ENCODE measurements around the gene AMDHD2. TPM values are rescaled to one million over a fixed set of nuclear protein-coding genes. Genes with fewer than 3 reads are reported as not detected.

The AMDHD2 gene, protein sequence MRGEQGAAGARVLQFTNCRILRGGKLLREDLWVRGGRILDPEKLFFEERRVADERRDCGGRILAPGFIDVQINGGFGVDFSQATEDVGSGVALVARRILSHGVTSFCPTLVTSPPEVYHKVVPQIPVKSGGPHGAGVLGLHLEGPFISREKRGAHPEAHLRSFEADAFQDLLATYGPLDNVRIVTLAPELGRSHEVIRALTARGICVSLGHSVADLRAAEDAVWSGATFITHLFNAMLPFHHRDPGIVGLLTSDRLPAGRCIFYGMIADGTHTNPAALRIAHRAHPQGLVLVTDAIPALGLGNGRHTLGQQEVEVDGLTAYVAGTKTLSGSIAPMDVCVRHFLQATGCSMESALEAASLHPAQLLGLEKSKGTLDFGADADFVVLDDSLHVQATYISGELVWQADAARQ
- total RNA-seq = 10 to 100 TPM; 20.0 to 33.2 (median 26.4) TPM

DNA sequence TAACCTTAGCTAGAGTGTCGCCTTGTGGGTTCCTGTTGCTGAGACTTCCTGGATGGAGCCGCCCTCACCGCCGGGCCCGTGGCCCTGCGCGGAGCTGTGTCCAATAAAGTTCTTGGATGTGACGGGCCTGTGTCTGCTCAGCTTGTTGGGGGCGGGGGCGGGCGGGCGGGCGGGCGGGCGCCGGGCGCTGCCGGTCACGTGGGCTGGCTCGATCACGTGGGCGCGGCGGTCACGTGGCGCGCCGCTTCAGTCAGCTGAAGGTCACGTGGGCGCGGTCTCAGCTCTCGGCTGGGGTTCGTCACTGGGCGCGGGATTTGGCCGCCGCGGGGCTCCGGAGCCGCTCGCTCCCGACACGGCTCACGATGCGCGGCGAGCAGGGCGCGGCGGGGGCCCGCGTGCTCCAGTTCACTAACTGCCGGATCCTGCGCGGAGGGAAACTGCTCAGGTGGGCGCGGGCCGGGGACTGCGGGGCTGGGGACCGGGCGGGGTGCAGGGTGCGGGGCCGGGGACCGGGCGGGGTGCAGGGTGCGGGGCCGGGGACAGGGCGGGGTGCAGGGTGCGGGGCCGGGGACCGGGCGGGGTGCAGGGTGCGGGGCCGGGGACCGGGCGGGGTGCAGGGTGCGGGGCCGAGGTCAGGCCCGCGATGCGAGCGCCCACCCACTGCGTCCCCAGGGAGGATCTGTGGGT lies at the start of gene AMDHD2:
Gene AMDHD2 (plus strand): TSS at position 275 of the 687 bp plus-strand sequence. CDS start 88 bp downstream, at position 363.
- Histone ChIP-seq H3K4me1 (peaks cover 55 to 63% (median 60%) of the 10 kb centered on the region in 4 donors), H3K27ac (replicated peaks in 1 of 4) (peak within 1 kb of the TSS; percentile 92 to 100 (median 98)), H3K27me3 (no peaks in the 10 kb centered on the region), H3K9me3 (no peaks in the 10 kb centered on the region), H3K36me3 (peaks cover 0 to 43% (median 38%) of the 10 kb centered on the region in 4 donors), H3K4me3 (peak within 1 kb of the TSS; percentile 65 to 87 (median 73))
- intact Hi-C loops (cut with DNase I) = no loop called here
- WGBS = 0% methylated on average over 32 of the region's 83 CpGs
- TF ChIP-seq POLR2A (IDR thresholded peaks at IDR 0.05; ENCODE audit: low read depth) = no peak
- peak; percentile 83 to 93 for TF ChIP-seq POLR2AphosphoS5 (IDR thresholded peaks at IDR 0.05)
- peak; percentile 98 for DNase-seq (ENCODE audit: extremely low spot score)

DNA sequence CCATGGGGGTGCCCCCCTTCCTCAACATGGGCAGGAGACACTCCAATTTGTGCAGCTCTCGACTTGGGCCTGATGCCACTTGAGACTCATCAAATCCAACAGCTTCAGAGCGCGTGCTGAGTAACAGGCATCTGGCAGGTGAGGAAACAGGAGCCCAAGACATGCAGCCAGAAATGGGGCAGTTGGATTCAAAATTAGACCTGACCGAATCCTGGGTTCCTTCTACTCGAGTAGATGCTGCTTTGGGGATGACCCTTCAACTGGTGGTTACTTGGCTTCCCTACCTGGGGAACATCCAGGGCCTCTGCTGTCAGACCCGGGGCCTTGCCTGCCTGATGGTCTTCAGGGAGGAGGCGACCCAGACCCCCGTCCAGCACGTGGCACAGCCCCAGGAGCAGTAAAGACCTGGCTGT lies 49.6 kb upstream of the AMDHD2 start:
- intact Hi-C loops (cut with DNase I) = no loop called here
- H3K4me1 ChIP-seq = peaks cover 48 to 83% (median 68%) of the 10 kb centered on the region in 4 donors
- H3K4me3 ChIP-seq = peak overlapping the region in 3 of 4 donors; percentile 39 to 53 (median 43)
- 49% methylated on average over 2 of the region's 9 CpGs for WGBS
- TF ChIP-seq EP300 (IDR thresholded peaks at IDR 0.05) = no peak
- TF ChIP-seq, protein P1, sequence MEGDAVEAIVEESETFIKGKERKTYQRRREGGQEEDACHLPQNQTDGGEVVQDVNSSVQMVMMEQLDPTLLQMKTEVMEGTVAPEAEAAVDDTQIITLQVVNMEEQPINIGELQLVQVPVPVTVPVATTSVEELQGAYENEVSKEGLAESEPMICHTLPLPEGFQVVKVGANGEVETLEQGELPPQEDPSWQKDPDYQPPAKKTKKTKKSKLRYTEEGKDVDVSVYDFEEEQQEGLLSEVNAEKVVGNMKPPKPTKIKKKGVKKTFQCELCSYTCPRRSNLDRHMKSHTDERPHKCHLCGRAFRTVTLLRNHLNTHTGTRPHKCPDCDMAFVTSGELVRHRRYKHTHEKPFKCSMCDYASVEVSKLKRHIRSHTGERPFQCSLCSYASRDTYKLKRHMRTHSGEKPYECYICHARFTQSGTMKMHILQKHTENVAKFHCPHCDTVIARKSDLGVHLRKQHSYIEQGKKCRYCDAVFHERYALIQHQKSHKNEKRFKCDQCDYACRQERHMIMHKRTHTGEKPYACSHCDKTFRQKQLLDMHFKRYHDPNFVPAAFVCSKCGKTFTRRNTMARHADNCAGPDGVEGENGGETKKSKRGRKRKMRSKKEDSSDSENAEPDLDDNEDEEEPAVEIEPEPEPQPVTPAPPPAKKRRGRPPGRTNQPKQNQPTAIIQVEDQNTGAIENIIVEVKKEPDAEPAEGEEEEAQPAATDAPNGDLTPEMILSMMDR (IDR thresholded peaks at IDR 0.05) = no peak
- no peak for TF ChIP-seq POLR2A (IDR thresholded peaks at IDR 0.05; ENCODE audit: low read depth)
- TF ChIP-seq POLR2AphosphoS5 (IDR thresholded peaks at IDR 0.05) = no peak
- H3K36me3 ChIP-seq = no peaks in the 10 kb centered on the region
- no peaks in the 10 kb centered on the region for H3K9me3 ChIP-seq
- no peak overlapping the region for H3K27ac ChIP-seq (replicated peaks in 1 of 4)
- no peak for DNase-seq (ENCODE audit: extremely low spot score)
- peaks cover 17 to 68% (median 37%) of the 10 kb centered on the region in 4 donors for H3K27me3 ChIP-seq

DNA sequence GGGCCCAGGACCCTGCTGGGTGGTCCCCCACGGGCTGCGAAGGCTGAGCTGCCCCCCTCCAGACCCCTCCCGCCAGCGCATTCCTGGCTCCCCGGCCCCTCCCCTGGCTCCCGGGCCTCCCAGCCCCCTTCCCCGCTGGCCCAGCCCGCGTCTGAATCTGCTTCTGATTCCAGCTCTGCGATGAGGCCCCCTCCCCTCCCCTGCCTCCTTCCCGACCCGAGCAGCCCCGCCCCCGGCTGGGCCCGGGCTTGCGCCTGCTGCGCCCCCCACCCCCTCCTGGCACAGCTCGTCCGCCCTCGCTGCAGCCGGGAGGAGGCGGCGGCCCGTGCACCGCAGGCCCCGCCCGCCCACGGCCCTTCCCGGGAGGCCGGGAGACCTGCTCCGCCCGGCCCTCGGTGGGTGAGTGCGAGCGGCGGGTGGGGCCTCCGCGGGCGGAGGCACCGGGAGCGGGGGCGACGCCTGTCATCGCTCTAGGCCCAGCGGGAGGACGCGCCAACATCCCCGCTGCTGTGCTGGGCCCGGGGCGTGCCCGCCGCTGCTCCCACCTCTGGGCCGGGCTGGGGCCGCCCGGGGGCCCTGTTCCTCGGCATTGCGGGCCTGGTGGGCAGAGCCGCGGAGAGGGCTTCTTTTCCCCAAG lies 49.0 kb upstream of the AMDHD2 start, which contains the start of gene NTN3:
Gene NTN3 (plus strand): TSS at position 282 of the 637 bp plus-strand sequence. CDS start 405 bp downstream, outside the sequence.
- TF ChIP-seq POLR2A (IDR thresholded peaks at IDR 0.05; ENCODE audit: low read depth) = no peak
- TF ChIP-seq, protein P1 (IDR thresholded peaks at IDR 0.05) = no peak
- WGBS = no CpG with 5 or more reads among the region's 59 CpGs
- H3K27ac ChIP-seq (replicated peaks in 1 of 4) = no peak within 1 kb of the TSS
- H3K27me3 ChIP-seq = peaks cover 17 to 68% (median 37%) of the 10 kb centered on the region in 4 donors
- peak within 1 kb of the TSS; percentile 39 to 53 (median 41) for H3K4me3 ChIP-seq
- H3K9me3 ChIP-seq = no peaks in the 10 kb centered on the region
- no peak for DNase-seq (ENCODE audit: extremely low spot score)
- intact Hi-C loops (cut with DNase I) = no loop called here
- no peaks in the 10 kb centered on the region for H3K36me3 ChIP-seq
- peaks cover 53 to 88% (median 73%) of the 10 kb centered on the region in 4 donors for H3K4me1 ChIP-seq

DNA sequence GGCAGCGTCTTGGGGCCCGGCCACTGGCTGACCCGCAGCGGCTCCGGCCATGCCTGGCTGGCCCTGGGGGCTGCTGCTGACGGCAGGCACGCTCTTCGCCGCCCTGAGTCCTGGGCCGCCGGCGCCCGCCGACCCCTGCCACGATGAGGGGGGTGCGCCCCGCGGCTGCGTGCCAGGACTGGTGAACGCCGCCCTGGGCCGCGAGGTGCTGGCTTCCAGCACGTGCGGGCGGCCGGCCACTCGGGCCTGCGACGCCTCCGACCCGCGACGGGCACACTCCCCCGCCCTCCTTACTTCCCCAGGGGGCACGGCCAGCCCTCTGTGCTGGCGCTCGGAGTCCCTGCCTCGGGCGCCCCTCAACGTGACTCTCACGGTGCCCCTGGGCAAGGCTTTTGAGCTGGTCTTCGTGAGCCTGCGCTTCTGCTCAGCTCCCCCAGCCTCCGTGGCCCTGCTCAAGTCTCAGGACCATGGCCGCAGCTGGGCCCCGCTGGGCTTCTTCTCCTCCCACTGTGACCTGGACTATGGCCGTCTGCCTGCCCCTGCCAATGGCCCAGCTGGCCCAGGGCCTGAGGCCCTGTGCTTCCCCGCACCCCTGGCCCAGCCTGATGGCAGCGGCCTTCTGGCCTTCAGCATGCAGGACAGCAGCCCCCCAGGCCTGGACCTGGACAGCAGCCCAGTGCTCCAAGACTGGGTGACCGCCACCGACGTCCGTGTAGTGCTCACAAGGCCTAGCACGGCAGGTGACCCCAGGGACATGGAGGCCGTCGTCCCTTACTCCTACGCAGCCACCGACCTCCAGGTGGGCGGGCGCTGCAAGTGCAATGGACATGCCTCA lies 48.3 kb upstream of the AMDHD2 start:
- Histone ChIP-seq H3K4me1 (peaks cover 56 to 93% (median 75%) of the 10 kb centered on the region in 4 donors), H3K4me3 (peak overlapping the region; percentile 39 to 53 (median 41)), H3K27ac (replicated peaks in 1 of 4) (no peak overlapping the region), H3K9me3 (no peaks in the 10 kb centered on the region), H3K27me3 (peaks cover 17 to 68% (median 37%) of the 10 kb centered on the region in 4 donors), H3K36me3 (no peaks in the 10 kb centered on the region)
- TF ChIP-seq POLR2A (IDR thresholded peaks at IDR 0.05; ENCODE audit: low read depth) (no peak), EP300 (IDR thresholded peaks at IDR 0.05) (no peak), POLR2AphosphoS5 (IDR thresholded peaks at IDR 0.05) (no peak)
- TF ChIP-seq, protein P1 (IDR thresholded peaks at IDR 0.05) = no peak
- WGBS = 91% methylated on average over 16 of the region's 61 CpGs
- intact Hi-C loops (cut with DNase I) = no loop called here
- no peak for DNase-seq (ENCODE audit: extremely low spot score)
